Muscle of back (tissue), 11 donors: ENCODE results near the gene CCRL2. TPM values are rescaled to one million over a fixed set of nuclear protein-coding genes. Genes with fewer than 3 reads are reported as not detected.
"Not testable (repeated sequence)": the region's sequence is repeated elsewhere in the genome, so short reads cannot be mapped to it uniquely, and the experiment has no call there.

Experiments used
- DNase-seq, 3 donors: peaks; one replicate each; pipeline versions ENCODE4 v3.0.0 to v3.0.0-alpha.2; 2013
- polyA plus RNA-seq, 10 donors: library from polyadenylated mRNA; unstranded; fragments of 120-200 nt; gene quantifications; one replicate each; pipeline ENCODE4 v1.2.1, GENCODE V29; 2013; ENCODE audit not compliant: insufficient read length in 10 of 10

Gene CCRL2
- polyA plus RNA-seq, 10 donors = 0.35 to 0.78 (median 0.59) TPM

DNA sequence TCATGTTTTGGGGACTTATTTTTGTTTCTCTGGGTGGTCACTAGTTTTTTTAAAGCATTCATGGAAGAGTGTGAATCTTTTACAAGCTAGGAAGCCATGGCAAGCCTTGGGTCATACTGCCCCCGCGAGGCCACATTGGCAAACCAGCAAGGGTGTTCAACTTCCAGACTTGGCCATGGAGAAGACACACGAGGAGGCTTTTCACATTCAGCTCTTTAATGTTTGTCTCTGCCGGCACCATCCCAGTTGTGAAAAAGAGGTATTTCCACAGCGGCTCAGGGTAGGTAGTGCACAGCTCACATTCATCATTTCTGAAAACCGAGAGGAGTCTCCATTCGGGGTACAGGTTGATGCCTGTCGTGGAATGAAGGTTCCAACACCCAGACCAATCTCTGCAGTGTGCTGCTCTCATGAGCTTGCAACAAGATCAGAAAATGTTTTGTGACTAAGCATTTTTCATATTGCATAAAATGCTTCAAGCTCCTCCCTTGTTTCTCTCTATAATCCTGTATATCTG, 28.6 kb upstream of the CCRL2 start:
- peak in 2 of 3 donors; percentile 44 to 59 for DNase-seq

DNA sequence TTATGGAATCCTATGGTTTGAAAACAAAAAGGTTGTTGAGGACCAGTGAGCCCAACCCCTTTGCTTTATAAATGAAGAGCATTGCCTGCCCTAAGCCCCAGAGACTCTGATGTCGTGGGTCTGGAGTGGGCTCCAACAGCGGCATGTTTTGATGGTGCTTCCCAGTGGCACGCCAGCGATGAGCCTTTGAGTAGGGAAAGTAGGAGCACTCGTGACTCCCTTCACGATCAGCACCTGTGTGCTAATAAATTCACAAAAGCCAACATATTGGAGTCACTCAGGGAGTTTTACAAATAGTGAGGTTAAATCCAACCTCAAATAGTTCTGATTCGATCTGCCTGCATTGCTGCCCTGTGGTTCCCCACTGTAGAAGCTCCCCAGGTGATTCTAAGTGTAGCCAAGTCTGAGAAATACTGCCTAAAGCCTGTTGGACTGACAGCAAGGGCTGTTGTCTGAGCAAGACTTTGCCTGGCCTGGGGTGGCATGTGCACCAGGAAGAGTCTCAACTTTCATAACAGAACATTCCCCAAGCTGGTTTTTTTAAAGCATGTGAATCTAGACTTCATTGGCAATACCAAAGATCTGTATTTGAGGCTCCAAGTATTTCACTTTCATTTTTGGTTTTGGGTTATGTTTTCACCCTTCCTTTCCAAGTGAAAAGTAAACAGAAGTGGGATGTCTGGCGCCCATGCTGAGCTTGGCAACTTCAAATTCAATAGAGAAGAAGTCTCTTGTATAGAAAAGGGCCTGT, 26.4 kb upstream of the CCRL2 start:
- DNase-seq = no peak

DNA sequence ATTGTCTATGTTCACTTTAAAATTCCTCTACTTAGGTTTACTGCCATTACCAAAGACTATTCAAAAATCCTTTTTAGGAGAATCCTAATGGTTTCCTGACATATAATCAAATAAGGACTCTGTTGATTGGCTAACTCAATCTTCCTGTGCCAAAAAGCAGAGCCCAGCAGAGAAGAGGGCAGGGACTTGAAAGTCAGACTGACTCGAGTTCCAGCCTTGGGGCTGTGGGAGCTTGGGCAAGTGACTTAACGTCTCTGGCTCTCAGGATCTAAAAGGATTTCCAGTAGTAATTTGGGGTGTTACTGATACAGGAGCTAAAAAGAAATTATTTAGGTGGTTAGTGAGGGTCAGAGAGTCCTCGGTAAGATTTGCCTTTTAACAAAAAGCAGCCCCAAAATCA, 25.4 kb upstream of the CCRL2 start:
- DNase-seq = no peak

DNA sequence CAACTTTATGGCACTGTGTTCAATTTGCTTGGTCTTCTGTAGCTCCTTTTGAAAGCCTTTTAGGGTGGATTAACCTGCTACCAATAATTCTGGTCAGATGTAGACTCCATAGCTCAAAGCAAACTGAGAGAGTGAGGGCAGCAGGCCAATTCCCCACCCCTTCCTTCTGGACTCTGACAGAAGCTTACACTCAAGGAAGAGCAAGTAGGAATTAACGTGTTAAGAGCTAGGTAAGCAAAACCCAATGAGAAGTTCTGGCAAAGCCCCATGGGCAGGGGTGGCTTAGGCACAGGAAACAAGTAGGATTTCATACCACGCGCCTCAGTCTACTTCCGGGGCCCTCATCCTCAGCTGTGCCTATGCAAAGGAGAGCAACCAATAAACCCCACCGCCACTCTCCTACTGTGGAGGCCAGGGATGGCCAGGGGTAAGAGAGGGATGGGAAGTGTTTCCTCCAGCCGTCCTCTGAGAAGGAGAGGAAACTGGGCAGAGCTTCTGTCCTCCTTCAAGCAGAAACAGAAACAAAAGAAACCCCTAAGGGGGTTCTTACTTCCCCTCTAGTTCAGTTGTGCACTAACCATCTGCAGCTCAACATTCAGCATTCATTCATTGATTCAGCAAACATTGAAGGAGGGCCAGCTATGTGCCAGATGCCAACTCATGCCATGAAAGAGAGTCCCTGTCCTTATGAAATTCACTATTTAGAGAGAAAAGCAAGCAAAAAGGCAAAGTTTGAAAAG, 23.7 kb upstream of the CCRL2 start:
- DNase-seq = peak in 1 of 3 donors; percentile 18

DNA sequence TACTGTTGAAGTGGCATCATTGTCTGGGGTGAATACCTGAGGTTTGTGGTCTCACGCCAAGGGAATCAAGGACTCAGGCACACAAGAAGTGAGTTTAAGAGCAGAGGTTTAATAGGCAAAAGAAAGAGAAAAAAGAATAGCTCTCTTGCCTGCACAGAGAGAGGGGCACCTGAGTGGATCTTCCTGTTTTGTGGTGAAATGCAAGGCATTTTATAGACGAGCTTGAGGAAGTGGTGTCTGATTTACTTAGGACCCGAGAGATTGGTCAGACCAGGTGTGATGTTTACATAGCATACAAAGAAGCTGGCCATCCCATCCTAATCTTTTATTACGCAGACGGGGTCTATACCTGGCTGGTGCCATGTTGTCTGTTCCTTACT, 23.1 kb upstream of the CCRL2 start:
- DNase-seq = no peak

DNA sequence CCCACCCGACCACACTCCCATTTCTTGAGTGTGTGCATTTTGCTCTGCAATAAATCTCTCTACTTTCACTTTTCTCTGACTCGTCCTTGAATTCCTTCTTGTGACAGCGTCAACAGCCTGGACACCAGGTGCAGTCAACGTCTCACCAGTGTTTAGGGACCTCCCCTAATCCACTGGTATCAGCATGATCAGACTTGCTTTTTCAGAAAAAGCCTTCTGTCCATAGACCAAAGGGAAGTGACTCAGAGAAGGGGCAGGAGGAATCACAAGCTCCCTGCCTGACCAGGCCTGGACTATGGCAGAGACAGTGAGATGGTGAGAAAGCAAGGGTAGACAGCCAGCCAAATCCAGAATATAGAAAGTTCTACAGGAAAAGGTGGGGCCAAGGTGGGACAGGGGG, 20.9 kb upstream of the CCRL2 start:
- DNase-seq = no peak

DNA sequence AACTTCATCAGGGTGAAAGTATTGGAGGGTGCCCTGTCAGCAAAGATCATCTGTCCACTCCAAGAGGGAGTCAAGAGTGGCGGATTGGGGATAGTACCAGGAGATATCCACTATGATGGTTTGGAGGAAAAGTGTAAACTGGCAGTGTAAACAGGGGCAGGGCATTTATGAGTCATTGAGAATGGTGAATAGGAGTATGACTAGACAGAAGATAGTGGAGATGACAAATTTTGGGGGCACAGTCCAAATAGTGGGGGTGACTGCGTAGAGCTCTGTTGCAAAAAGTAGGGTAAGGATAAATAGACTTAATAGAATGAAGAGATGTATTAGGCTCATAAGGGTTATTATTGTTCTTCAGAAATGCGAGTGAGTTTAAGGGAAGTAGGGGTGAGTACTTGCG, 18.2 kb upstream of the CCRL2 start:
- not testable (repeated sequence) for DNase-seq

DNA sequence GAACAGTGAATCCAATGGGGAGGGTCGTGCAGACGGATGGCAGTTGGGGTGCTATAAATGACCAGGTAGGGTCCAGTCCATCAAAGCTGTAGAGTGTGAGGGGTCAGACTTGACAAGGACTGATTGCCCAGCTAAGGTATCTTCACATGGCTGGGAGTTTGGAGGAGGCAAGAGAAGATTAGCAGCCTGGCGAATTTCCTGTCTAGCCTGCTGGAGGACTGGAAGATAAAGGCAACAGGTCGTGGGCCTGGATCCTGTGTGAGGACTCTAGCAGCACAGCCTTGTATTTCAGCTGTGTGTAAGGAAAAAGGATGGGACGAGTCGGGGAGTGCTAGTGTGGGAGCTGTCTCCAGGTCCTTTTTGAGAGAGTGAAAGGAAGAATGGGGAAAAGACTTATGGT, 17.8 kb upstream of the CCRL2 start:
- DNase-seq = no peak

DNA sequence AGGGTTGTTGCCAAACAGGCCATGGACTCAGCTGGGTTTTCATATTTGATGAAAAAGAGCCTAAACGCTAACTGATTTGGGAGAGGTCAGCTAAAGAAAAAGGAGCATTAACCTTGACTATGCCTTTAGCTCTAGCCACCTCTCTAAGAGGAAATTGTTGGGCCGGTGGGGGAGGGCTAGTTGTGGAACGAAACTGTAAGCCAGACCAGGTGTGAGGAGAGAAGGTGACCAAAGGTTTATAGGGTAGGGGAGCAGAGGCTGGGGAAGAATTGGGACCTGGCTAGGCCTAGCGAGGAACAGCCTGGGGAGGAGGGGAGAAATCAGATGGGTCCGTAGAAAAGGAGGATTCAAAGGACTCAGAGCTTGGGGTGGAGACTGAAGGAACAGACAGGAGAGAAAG, 15.5 kb upstream of the CCRL2 start:
- not testable (repeated sequence) for DNase-seq

DNA sequence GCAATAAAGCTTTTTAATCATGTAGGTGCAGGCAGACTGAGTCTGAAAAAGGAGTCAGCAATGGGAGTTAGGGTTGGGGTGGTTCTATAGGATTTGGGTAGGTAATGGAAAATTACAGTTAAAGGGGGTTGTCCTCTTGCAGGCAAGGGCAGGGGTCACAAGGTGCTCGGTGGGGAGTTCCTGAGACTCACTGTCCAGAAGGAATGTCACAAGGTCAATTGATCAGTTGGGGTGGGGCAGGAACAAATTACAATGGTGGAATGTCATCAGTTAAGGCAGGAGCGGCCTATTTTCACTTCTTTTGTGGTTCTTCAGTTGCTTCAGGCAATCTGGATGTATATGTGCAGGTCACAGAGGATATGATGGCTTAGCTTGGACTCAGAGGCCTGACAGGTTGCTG, 14.0 kb upstream of the CCRL2 start:
- DNase-seq = no peak

DNA sequence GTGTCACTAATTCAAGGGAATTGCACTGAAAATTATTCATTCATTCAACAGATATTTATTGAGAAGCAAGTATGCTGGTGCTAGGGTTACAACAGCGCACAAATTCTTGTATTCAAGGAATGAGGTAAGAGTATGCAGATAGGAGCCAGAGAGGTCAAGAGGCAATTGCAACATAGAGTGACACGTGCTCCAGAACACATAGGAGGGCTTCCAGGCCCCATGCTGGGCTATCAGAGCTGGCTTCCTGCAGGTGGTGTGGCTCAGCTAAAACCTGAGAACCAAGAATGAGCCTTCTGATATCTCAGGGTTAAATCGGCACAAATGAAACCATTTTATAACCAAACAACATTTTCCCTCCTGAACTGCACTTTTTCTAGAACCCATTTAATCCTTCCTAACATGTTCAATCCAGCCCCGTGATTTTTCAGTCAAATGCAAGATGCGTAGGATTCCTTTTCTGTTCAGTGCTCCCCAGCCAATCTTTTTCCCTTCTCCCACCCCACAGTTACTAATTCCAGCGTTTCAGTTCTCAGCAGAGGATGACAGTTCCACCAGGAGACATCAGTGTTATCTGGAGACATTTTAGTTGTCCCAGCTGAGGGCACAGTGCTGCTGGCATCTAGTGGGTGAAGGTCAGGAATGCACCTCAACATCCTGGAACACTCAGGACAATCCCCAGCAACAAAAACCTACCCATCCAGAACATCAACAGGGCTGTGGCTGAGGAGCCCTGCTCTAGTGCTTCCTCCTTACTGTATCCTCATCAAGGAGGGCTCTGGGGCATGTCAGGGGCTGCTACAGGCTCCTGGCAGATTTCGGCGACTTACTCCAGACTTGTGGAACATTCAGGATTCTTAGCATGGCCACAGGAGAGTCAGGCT, 13.3 kb upstream of the CCRL2 start:
- no peak for DNase-seq

DNA sequence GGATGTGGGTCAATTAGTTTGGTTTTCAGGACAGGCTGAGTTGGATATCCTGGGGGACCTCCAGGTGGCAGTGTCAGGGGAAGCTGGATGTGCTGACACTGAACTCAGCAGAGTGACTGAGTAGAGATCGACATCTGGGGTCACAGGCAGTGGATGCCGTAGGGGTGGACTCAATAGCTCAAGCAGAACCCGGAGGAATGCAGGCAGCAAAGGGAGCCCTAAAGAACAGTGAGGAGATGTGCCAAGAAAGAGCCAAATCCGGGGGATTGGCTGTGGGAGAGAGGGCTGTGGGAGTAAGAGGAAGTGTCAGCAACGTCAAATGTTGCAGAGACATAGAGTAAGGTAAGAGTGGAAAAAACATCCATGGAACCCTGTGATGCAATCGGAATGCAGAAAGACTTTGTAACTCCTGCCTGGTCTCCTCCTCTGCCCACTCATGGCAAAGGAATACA, 11.8 kb upstream of the CCRL2 start:
- DNase-seq = no peak

DNA sequence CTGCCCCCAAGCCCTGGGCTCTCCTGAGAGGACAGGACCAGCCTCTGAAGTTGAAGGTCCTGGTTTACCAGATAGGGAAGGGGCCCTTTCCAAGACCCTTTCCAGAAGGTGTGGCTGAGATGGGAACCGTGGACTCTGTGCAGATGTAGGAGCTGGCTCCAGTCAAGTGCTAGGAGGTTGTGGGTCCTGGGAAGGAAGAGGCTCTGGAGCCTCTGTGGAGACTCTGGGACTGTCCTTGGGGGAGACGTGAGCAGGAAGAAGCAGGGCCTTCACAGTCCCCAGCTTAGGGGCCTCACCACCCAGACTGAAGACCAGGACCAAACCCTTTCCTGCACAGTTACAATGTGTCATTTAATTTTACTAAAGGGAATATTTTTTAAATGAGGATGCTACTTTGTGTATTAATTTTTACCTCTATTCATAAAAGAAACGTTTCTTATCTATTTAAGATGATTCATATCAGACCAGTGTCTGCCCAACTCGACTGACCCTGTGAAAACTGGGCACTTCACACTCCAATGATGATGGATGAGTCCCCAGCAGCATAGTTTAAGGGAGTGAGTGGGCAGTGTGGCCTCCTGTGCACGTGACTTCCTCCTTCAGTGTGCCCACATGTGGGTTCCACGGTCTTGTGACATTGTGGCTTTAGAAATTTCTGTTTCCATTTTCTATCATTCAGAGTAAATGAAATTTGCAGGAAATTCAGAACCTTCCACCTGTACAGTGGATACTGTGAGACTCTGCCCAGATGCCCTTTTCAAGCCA, 11.1 kb upstream of the CCRL2 start:
- DNase-seq = no peak

DNA sequence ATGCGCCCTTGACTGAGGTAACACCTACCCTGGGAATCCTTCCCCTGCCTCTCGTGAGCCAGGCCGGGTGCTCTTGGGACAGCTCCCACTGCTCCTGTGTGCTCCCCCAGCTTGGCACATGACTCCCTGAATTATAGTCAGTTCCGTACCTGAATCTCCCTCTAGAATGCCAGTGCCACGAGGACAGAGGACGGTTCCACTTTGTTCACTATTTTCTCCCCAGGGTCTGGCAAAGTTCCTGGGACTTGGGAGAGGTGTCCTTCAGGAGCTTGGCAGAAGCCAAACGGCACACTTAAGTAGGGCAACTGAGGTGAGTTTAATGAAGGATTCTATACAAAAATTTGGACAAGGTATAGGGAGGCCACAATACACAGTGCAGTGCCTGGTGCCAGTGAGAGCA, 9.9 kb upstream of the CCRL2 start:
- DNase-seq = no peak

DNA sequence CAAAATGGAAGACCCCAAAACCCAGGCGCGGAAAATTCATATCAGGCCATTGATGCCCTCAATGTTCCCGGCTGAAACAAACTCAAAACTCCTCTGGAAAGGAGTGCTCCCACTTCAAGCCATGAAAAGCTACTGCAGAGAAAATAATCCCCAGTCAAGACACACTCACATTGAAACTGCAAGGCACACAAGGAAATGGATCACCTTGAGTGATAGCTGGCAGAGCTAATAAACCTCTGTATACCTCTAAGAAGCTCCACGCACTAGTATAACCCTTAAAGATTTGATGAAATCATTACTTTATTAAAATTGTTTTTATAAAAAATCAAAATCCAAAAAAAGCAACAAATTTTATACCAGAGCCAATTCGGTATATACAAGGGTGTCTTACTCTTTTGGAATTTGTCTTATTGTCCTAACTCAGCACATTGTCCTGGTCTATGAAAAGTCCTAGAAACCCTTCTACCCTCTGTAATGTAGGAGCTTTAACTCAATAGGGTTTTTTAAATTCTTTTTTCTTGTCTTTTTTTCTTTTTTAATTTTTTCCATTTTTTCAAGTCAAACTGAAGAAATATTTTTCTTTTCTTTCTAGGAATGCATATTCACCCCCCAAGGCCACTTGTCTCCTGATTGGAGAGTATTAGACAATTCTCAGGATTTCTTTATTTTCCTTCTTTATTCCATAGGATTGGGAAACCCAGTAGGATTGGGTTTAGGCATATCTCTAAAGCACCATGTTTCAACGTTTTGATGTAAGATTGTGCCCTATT, 8.7 kb upstream of the CCRL2 start:
- DNase-seq = no peak

DNA sequence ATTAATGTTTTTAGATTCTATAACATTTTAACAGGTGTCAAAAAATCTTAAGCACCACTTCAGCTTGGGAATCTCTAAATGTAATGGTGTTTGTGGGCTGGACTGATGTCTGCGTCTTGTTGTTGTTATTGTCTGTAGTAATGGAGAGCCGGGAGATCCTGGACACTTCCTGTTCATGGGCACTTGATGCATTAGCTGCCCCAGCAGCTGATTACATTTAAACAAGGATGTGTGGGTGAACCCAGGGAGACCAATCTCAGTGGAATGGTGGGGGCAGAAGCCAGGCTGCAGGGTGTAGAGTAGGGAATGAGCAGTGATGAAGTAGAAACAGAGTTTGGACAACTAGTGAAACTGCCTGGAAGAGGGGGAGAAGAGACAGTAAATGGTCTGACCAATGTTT, 8.0 kb upstream of the CCRL2 start:
- DNase-seq = no peak

DNA sequence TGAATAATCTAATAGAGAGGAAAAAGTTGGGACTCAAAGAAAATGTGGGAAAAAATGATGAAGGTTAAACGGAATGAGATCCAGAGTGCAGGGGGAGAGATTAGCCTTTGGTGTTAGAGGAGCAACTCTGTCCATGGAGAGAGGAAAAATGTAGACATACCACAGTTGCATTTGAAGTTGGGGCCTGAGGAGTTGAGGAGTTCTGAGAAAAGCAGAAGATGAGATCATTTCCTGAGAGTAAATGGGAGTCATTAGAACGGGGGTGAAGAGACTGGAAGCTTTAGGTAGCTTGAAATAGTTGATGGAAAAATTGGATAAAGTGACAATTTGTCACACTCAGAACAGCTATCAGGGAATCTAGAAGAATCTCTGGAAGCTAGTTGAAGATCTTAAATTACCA, 7.5 kb upstream of the CCRL2 start:
- DNase-seq = no peak

DNA sequence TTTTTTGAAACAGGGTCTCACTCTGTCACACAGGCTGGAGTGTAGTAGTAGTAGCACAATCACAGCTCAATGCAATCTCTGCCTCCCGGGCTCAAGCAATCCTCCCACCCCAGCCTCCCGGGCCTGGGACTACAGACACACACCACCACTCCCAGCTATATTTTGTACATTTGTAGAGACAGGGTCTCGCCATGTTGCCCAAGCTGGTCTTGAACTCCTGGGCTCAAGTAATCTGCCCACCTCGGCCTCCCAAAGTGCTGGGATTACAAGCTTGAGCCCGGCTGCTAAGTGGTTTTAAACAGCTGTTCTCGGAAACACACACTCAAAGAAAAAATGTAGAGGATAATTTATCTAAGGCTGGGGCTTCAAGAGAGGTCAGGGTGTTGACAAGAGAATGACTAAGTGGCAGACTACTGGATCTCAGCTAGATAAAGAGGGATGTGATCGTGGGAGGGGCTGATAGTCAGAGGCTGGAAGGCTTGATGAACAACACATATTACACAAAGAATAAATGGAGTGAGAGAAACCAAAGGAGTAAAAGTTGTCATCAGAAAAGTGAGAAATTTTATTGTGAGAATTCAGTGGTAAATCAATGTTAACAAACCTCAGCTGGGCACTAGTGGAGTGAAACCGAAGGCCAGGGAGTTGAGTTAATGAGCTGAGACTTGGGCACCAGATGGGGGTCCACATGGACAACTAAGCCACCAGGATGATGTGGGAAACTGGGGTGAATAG, 6.9 kb upstream of the CCRL2 start:
- peak in 1 of 3 donors; percentile 60 for DNase-seq

DNA sequence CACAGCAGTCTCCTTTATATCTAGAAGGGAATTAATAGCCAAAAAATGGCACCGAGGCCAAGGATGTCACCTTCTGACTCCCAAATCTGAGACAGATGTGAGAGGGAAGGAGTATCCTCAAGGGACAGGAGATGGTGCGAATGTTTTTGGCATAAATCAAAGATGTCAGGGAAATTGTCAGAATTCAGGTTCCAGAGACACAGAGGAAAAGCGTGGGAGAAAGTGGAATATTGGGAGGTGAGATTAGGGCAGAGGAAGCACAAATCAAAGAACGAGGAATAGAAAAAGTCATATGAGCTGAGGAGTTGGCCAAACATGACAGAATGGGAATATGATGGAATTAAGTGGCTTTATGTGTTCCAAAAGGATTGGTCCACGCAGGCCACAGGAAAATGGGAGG, 6.2 kb upstream of the CCRL2 start:
- no peak for DNase-seq

DNA sequence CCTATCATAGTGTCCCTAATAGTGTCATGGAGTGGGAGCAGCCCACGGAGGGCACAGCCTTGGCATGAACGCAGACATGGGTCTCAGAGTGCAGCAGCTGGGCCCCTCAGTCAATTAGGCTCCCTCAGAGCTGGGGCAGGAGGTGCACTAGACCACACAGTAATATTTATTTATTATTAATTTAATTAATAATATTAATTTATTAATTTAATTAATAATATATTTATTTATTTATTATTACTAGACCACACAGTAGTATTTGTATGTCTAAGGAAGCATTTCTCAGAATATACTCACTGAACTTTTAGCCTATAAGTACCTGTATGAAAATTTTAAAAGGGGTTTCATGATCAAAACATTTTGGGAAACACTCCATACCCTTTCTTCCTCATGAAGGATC, 5.5 kb upstream of the CCRL2 start:
- DNase-seq = no peak
